Stimulated activated memory B cell treated with anti-CD40 and anti-IgM and Interleukin-4, amounts not matched to agents 10 μg/mL and 1 μg/mL and 100 μg/mL, for 72 hours (primary cell): ENCODE data around the gene CKAP5.
"Not testable (repeated sequence)": the region's sequence is repeated elsewhere in the genome, so short reads cannot be mapped to it uniquely, and the experiment has no call there.

Source experiments
- ATAC-seq: fragments of 150-1000 bp; cut with Tn5 transposase; 2 replicates; pipeline ENCODE4 v1.10.0; 2021
- H3K27ac Mint-ChIP-seq: one replicate; pipeline ENCODE4 v1.8.0; 2022; ENCODE audit warnings: mild to moderate bottlenecking, mixed read lengths
- H3K27me3 Mint-ChIP-seq: one replicate; pipeline ENCODE4 v1.8.0; 2022; ENCODE audit warnings: mixed read lengths
- H3K36me3 Mint-ChIP-seq: one replicate; pipeline ENCODE4 v1.8.0; 2022; ENCODE audit warnings: mixed read lengths
- H3K4me1 Mint-ChIP-seq: one replicate; pipeline ENCODE4 v1.8.0; 2022; ENCODE audit warnings: mixed read lengths
- H3K4me3 Mint-ChIP-seq: one replicate; pipeline ENCODE4 v1.8.0; 2022; ENCODE audit warnings: mild to moderate bottlenecking, moderate library complexity, mixed read lengths
- H3K9me3 Mint-ChIP-seq: one replicate; pipeline ENCODE4 v1.8.0; 2022; ENCODE audit warnings: mixed read lengths

CKAP5 gene

GRCh38 chr11:46835897-46836296 lies 10.2 kb downstream of the CKAP5 start:
- Mint-ChIP-seq H3K9me3 (no peaks in the 10 kb centered on the region), H3K4me3 (no peak overlapping the region), H3K4me1 (peaks cover 31% of the 10 kb centered on the region), H3K36me3 (no peaks in the 10 kb centered on the region), H3K27ac (no peak overlapping the region), H3K27me3 (no peaks in the 10 kb centered on the region)
- no peak for ATAC-seq

DNA sequence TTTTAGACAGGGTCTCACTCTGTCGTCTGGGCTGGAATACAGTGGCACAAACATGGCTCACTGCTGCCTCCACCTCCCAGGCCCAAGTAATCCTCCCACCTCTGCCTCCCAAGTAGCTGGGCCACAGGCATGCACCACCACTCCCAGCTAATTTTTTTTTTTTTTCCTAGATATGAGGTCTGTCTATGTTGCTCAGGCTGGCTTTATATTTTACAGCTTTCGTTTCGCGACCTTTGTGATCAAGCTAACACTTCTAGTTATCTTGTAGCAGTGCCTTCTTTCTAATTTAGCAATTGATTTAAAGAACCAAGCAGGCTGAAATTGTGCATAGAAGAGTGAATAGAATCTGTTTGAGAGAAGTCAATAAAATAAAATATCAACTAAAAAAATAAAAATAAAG lies 11.3 kb downstream of the CKAP5 start:
- ATAC-seq = no peak
- Mint-ChIP-seq H3K4me1 (peaks cover 25% of the 10 kb centered on the region), H3K4me3 (no peak overlapping the region), H3K27ac (no peak overlapping the region), H3K9me3 (no peaks in the 10 kb centered on the region), H3K36me3 (no peaks in the 10 kb centered on the region), H3K27me3 (no peaks in the 10 kb centered on the region)

DNA sequence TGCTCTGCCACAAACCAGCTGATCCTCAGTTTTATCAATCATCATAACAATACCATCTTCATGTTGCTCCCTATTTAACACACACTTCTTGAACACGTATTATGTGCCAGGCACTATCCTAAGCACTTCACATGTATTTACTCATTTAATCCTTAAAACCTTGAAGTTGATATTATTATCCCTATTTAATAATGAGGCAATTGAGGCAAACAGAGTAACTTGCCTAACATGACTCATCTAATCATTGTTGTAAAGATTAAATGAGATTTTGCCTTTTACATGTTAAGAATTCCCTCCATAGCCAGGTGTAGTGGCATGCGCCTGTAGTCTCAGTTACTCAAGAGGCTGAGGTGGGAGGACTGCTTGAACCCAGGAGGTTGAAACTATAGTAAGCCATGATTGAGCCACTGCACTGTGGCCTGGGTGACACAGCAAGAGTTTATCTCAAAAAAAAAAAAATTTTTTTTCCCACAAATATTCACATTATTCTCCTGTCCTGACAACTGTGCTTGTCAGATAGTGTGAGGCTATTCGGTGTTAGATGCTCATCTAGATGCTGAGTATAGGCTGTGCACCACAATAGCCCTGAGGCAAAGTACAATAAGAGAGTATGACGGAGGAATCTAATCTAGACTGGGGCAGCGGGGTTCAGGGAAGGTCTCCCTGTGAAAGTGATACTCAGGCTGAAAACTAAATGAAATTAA lies 13.4 kb downstream of the CKAP5 start:
- peaks cover 17% of the 10 kb centered on the region for H3K4me1 Mint-ChIP-seq
- H3K27me3 Mint-ChIP-seq = no peaks in the 10 kb centered on the region
- no peaks in the 10 kb centered on the region for H3K9me3 Mint-ChIP-seq
- ATAC-seq = no peak
- no peak overlapping the region for H3K27ac Mint-ChIP-seq
- H3K4me3 Mint-ChIP-seq = no peak overlapping the region
- H3K36me3 Mint-ChIP-seq = no peaks in the 10 kb centered on the region

DNA sequence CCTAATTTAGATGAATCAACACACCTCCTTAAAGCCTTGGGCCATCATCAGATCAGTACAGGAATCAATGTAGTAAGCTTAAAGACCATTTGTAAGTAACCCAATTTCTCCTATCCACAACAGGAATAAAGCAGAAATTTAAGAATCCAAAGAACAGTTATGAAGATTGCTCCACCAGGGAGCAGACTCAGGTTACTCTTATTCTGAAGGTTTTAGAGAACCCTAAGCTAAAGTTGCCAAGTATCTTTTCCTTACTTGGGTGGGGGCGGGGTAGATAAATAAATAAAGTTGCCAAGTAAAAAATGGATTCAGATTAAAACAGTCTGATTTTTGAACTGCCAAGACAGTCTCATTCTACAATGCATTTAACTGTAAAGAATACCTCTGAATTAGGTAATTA lies 18.1 kb downstream of the CKAP5 start:
- Mint-ChIP-seq H3K4me1 (peaks cover 33% of the 10 kb centered on the region), H3K27ac (no peak overlapping the region), H3K4me3 (no peak overlapping the region), H3K36me3 (no peaks in the 10 kb centered on the region), H3K9me3 (no peaks in the 10 kb centered on the region), H3K27me3 (no peaks in the 10 kb centered on the region)
- ATAC-seq = no peak

- ATAC-seq = peak; percentile 99
- H3K27me3 Mint-ChIP-seq = no peaks in the 10 kb centered on the region
- peaks cover 29% of the 10 kb centered on the region for H3K4me1 Mint-ChIP-seq
- H3K27ac Mint-ChIP-seq = no peak overlapping the region
- no peaks in the 10 kb centered on the region for H3K36me3 Mint-ChIP-seq
- no peaks in the 10 kb centered on the region for H3K9me3 Mint-ChIP-seq
- H3K4me3 Mint-ChIP-seq = peak overlapping the region; percentile 78
These were observed 19.6 kb downstream of the CKAP5 start for GRCh38 chr11:46826310-46827044.

DNA sequence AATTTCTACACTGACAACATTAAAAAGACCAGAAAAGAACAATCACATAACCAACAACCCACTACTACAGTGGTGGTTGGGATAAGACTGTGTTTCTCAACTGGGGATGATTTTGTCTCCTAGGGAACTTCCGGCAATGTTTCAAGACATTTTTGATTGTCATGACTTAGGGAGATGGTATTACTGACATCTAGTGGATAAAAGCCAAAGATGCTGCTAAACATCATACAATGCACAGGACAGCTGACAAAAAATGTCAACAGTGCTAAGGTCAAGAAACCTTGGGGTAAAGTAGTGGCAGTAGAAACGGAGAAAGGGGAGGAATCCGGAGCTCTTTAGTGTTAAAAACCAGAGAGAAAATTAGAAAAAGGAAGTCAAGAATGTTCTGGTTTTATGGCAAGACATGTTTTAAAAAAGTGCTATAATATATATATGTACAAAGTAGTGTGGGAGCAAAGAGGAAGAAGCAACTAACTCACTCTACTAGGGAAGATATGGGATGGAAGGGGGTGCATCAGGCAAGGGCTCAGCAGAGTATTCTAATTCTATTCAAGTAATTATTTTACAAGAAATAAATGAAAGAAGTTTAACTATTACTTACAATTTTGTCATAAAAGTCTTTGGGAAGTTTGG lies 37.2 kb downstream of the CKAP5 start:
- H3K9me3 Mint-ChIP-seq = no peaks in the 10 kb centered on the region
- no peaks in the 10 kb centered on the region for H3K4me1 Mint-ChIP-seq
- H3K27me3 Mint-ChIP-seq = no peaks in the 10 kb centered on the region
- H3K36me3 Mint-ChIP-seq = peaks cover 37% of the 10 kb centered on the region
- H3K27ac Mint-ChIP-seq = no peak overlapping the region
- H3K4me3 Mint-ChIP-seq = no peak overlapping the region
- no peak for ATAC-seq

DNA sequence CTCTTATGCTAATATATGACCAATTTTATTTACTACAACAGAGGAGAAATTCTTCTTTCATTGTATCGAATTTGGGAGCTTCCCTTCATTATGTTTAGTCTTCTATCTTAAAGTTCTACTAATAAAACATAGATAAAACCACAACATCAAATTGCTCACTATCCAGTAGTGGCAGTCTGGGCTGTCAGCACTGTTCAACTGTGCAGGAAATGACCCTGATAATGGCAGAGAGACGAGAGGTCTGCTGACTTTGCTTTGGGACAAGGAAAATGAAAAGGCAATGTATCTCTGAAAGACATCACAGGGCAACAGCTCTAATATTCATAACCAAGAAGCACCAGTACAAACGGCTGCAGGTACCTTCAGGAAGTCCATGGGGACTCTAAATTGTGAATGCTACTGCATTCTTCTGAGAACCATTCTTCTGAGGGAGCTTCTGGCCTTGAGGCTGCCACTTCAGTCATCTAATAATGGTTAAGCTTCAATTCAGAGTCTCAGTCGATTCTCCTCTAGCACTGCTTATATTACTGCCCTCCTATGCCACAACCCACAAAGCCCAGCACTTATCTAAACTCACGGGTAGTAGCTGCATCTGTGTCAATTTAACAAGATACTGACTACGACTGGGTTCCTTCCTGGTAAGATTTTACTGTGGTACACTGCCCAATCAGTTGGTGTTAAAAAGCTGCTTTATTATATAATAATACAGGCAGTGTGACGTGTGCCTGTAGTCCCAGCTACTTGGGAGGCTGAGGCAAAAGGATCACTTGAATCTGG lies 44.2 kb downstream of the CKAP5 start:
- peaks cover 32% of the 10 kb centered on the region for H3K36me3 Mint-ChIP-seq
- no peaks in the 10 kb centered on the region for H3K9me3 Mint-ChIP-seq
- no peaks in the 10 kb centered on the region for H3K4me1 Mint-ChIP-seq
- no peak overlapping the region for H3K27ac Mint-ChIP-seq
- no peak for ATAC-seq
- no peak overlapping the region for H3K4me3 Mint-ChIP-seq
- no peaks in the 10 kb centered on the region for H3K27me3 Mint-ChIP-seq

DNA sequence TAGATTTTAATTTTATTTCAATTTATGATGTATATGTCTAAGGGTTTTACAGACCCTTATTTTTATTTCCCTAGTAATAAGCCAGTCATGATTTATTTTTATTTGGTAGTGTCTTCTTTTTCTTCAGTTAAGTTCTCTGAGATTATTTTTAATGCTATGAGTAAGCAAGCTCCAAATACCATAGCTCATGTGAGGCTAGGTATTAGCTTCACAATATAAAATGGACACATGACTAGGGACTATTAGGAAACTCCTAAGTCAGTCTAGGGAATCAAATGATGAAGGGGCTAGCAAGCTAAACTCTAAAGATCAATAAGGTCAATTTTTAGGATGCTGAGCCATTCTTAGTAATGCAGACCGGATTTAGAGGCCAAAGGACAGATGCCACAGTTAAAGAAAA lies 45.9 kb downstream of the CKAP5 start:
- Mint-ChIP-seq H3K4me3 (no peak overlapping the region), H3K9me3 (no peaks in the 10 kb centered on the region), H3K27me3 (no peaks in the 10 kb centered on the region), H3K36me3 (peaks cover 28% of the 10 kb centered on the region), H3K27ac (no peak overlapping the region), H3K4me1 (no peaks in the 10 kb centered on the region)
- ATAC-seq = no peak

DNA sequence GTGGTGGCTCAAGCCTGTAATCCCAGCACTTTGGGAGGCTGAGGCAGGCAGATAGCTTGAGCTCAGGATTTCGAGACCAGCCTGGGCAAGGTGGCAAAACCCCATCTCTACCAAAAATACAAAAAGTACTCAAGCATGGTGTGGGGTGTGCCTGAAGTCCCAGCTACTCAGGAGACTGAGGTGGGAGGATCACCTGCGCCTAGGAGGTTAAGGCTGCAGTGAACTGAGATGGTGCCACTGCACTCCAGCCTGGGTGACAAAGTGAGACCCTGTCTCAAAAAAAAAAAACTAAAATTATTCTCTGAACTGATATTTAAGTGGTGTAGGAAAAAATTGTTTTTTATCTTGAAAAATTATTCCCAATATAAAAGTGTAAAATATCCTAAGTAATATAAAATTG lies 46.4 kb downstream of the CKAP5 start:
- not testable (repeated sequence) for H3K4me1 Mint-ChIP-seq, ATAC-seq, H3K9me3 Mint-ChIP-seq, H3K4me3 Mint-ChIP-seq, H3K27ac Mint-ChIP-seq, H3K27me3 Mint-ChIP-seq
- peaks cover 27% of the 10 kb centered on the region for H3K36me3 Mint-ChIP-seq

DNA sequence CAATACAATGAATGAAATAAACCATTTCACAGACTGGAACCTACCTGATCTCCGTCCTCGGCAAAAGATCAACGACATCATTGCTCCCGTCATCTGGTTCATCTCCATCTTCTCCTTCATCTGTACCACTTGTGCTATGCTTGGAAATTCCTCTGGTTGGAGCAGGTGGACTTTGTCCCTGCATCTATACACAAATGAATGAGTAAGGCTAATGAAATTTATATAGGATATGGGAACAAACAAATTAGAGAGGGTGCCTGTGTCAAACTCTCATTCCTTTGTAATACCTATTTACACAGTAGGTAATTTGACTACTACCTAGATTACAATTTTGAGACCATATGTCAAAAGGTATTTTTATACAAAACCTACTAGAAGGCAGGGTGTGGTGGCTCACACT lies 67.7 kb downstream of the CKAP5 start:
- Mint-ChIP-seq H3K27me3 (no peaks in the 10 kb centered on the region), H3K36me3 (peaks cover 64% of the 10 kb centered on the region), H3K4me1 (no peaks in the 10 kb centered on the region), H3K27ac (no peak overlapping the region), H3K4me3 (no peak overlapping the region), H3K9me3 (no peaks in the 10 kb centered on the region)
- no peak for ATAC-seq

DNA sequence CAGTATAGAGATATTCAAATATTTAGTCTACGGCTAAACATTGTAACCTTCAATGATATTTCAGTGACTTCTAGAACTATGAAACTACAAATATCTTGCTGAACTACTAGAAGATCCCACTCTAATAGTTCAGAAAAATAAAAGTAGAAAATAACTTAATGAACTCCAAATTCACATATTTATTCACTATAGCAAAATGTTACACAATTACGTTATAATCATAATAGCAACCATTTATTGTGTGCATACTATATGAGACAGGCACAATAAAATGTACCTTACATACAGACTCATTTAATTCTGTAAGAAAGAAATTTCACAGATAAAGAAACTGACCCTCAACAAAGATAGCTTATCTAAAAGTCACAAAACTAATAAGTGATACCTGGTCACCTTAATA lies 69.2 kb downstream of the CKAP5 start:
- H3K4me1 Mint-ChIP-seq = no peaks in the 10 kb centered on the region
- peaks cover 75% of the 10 kb centered on the region for H3K36me3 Mint-ChIP-seq

GRCh38 chr11:46769636-46770221 lies 76.4 kb downstream of the CKAP5 start:
- Mint-ChIP-seq H3K27me3 (no peaks in the 10 kb centered on the region), H3K27ac (no peak overlapping the region), H3K4me3 (no peak overlapping the region), H3K9me3 (no peaks in the 10 kb centered on the region), H3K36me3 (peaks cover 54% of the 10 kb centered on the region), H3K4me1 (no peaks in the 10 kb centered on the region)
- no peak for ATAC-seq

More for the DNA sequence above, 69.2 kb downstream of the CKAP5 start:
- Mint-ChIP-seq H3K4me3 (no peak overlapping the region), H3K27me3 (no peaks in the 10 kb centered on the region), H3K9me3 (no peaks in the 10 kb centered on the region), H3K27ac (no peak overlapping the region)
- no peak for ATAC-seq

GRCh38 chr11:46766656-46767055 lies 79.4 kb downstream of the CKAP5 start:
- ATAC-seq = no peak
- H3K4me3 Mint-ChIP-seq = no peak overlapping the region
- no peaks in the 10 kb centered on the region for H3K4me1 Mint-ChIP-seq
- no peak overlapping the region for H3K27ac Mint-ChIP-seq
- H3K36me3 Mint-ChIP-seq = peaks cover 52% of the 10 kb centered on the region
- H3K27me3 Mint-ChIP-seq = no peaks in the 10 kb centered on the region
- no peaks in the 10 kb centered on the region for H3K9me3 Mint-ChIP-seq

DNA sequence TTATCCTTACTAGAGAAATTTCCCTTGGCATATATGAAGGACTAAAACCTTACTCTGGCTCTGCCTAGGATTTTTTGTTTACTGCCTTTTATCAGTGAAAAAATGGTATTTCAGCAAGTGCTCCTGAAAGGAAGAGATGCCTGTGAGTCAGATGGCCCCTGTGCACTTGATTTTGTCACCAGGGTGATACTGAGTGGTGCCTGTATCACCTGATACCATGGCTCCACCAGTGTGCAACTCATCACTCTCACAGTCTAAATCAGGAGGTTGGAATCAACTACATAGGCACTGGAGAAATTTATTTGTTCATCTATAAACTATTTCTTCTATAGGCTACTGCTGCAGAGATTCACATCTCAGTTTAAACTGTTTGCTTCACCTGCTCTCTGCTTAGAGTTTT lies 83.8 kb downstream of the CKAP5 start:
- Mint-ChIP-seq H3K4me3 (no peak overlapping the region), H3K36me3 (peaks cover 72% of the 10 kb centered on the region), H3K27me3 (no peaks in the 10 kb centered on the region), H3K9me3 (no peaks in the 10 kb centered on the region), H3K27ac (no peak overlapping the region), H3K4me1 (no peaks in the 10 kb centered on the region)
- ATAC-seq = no peak

DNA sequence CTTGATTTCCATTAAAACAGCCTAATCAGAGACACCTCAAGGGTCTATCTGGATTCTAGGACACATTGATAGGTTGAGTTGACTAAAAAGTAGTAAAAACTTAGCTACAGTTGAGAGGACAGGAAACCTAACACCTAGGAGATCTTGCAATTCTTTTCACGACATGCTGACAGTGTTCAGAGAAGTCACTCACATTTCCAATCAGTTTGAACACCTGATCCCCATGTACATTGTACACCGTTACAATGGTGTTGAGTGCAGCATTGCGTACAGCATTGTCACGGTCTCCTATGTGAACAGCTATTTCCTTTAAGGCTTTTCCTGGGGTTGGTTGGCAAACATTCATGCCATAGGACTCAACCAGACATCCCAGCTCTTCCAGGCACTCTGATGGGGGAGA lies 84.3 kb downstream of the CKAP5 start:
- H3K36me3 Mint-ChIP-seq = peaks cover 72% of the 10 kb centered on the region
- no peak overlapping the region for H3K27ac Mint-ChIP-seq
- no peaks in the 10 kb centered on the region for H3K27me3 Mint-ChIP-seq
- H3K9me3 Mint-ChIP-seq = no peaks in the 10 kb centered on the region
- ATAC-seq = no peak
- H3K4me1 Mint-ChIP-seq = no peaks in the 10 kb centered on the region
- no peak overlapping the region for H3K4me3 Mint-ChIP-seq
